Measurements from ENCODE around the gene TBC1D1. TPM values are rescaled to one million over a fixed set of nuclear protein-coding genes. Genes with fewer than 3 reads are reported as not detected.

The TBC1D1 gene
- total RNA-seq, 1 experiment from 2014 or later: 89.0 TPM

GRCh38 chr4:38034986-38035882, 144.3 kb downstream of the TBC1D1 start:
- no peaks in the 10 kb centered on the region for H4K20me1 ChIP-seq (ENCODE audit: low read length)
- intact Hi-C loops (cut with micrococcal nuclease): loop anchor here (1.0 to 5.0 kb wide), 5 partner anchors 58 to 233 kb away; partner anchors contain the start of genes PGM2 and TBC1D1
- no peak overlapping the region for H2AFZ ChIP-seq (ENCODE audit: low read length)
- no peak overlapping the region for H3K9ac ChIP-seq (ENCODE audit: low read length)
- ChIA-PET POLR2A (ENCODE audit: unreplicated experiment) (interaction anchor here (0.6 kb wide), 1 partner anchor 144 kb away, joined by 3 read pairs; no protein-coding TSS in a partner anchor), CTCF (interaction anchor here (0.6 to 1.6 kb wide), 6 partner anchors 57 to 233 kb away, joined by 3 to 6 read pairs (median 4); no protein-coding TSS in a partner anchor)
- no peaks in the 10 kb centered on the region for H3K79me2 ChIP-seq (ENCODE audit: low read length)
- H3K4me2 ChIP-seq (ENCODE audit: low read length): no peak overlapping the region
- H3K36me3 ChIP-seq (ENCODE audit: low read depth, low read length): no peaks in the 10 kb centered on the region; the same call in 1 of the 2 replicates
- H3K9me3 ChIP-seq (ENCODE audit: low read length): no peaks in the 10 kb centered on the region
- DNase-seq (peak; percentile 67), ATAC-seq (peak; percentile 63)
- no TSS peak for BruUV-seq (replicated peaks)
- no peak overlapping the region for H3K4me3 ChIP-seq (ENCODE audit: low read length)
- H3F3A ChIP-seq (ENCODE audit: low read length, unreplicated experiment): no peaks in the 10 kb centered on the region
- no peaks in the 10 kb centered on the region for H3K27me3 ChIP-seq (ENCODE audit: low read length)
- H3K9me2 ChIP-seq (replicated peaks; ENCODE audit: low read length): no peaks in the 10 kb centered on the region
- peak; percentile 71 for TF ChIP-seq CTCF (conservative IDR thresholded peaks at IDR 0.05; ENCODE audit: low read depth, low read length)
- TF ChIP-seq EZH2phosphoT487 (IDR thresholded peaks at IDR 0.05; ENCODE audit: borderline replicate concordance, low read length): no peak
- no peak for TF ChIP-seq EZH2 (IDR thresholded peaks at IDR 0.05; ENCODE audit: low read length, unreplicated experiment)
- H3K27ac ChIP-seq (ENCODE audit: low read length): no peak overlapping the region
- H3K4me1 ChIP-seq (ENCODE audit: insufficient read depth, low read length): peaks cover 2% of the 10 kb centered on the region; the same call in 1 of the 2 replicates

- CTCF ChIA-PET: no interaction called here
- Histone ChIP-seq H3K9me3 (ENCODE audit: low read length) (no peaks in the 10 kb centered on the region), H3K4me3 (ENCODE audit: low read length) (no peak overlapping the region), H3K36me3 (ENCODE audit: low read depth, low read length) (no peaks in the 10 kb centered on the region; the same call in 1 of the 2 replicates), H3K27me3 (ENCODE audit: low read length) (no peaks in the 10 kb centered on the region), H3F3A (ENCODE audit: low read length, unreplicated experiment) (no peaks in the 10 kb centered on the region), H3K4me1 (ENCODE audit: insufficient read depth, low read length) (peaks cover 15% of the 10 kb centered on the region), H3K27ac (ENCODE audit: low read length) (no peak overlapping the region), H3K9ac (ENCODE audit: low read length) (no peak overlapping the region), H4K20me1 (ENCODE audit: low read length) (no peaks in the 10 kb centered on the region), H3K79me2 (ENCODE audit: low read length) (no peaks in the 10 kb centered on the region), H2AFZ (ENCODE audit: low read length) (no peak overlapping the region), H3K4me2 (ENCODE audit: low read length) (no peak overlapping the region), H3K9me2 (replicated peaks; ENCODE audit: low read length) (no peaks in the 10 kb centered on the region)
- TF ChIP-seq EZH2 (IDR thresholded peaks at IDR 0.05; ENCODE audit: low read length, unreplicated experiment): no peak
- TF ChIP-seq EZH2phosphoT487 (IDR thresholded peaks at IDR 0.05; ENCODE audit: borderline replicate concordance, low read length): no peak
- TF ChIP-seq CTCF (conservative IDR thresholded peaks at IDR 0.05; ENCODE audit: low read depth, low read length): no peak
- BruUV-seq (replicated peaks): no TSS peak
- intact Hi-C loops (cut with micrococcal nuclease): loop anchor here (5.0 kb wide), 2 partner anchors 59 to 209 kb away; partner anchors contain the start of gene PGM2
- DNase-seq (no peak), ATAC-seq (no peak)
- POLR2A ChIA-PET (ENCODE audit: unreplicated experiment): no interaction called here
Observed at GRCh38 chr4:38036548-38036947, 145.7 kb downstream of the TBC1D1 start.

All from PC-3 (cell line).